ENCODE measurements around the gene RPL36.
"Not testable (repeated sequence)": the region's sequence is repeated elsewhere in the genome, so short reads cannot be mapped to it uniquely, and the experiment has no call there.

Gene RPL36

GRCh38 chr19:5676105-5676771, 13.9 kb upstream of the RPL36 start:
- DNase-seq: no peak

GRCh38 chr19:5676772-5677105, 13.4 kb upstream of the RPL36 start:
- DNase-seq: no peak

GRCh38 chr19:5677136-5677535, 13.0 kb upstream of the RPL36 start:
- DNase-seq: no peak

- no peak for DNase-seq
Observed at GRCh38 chr19:5677580-5677979, 12.5 kb upstream of the RPL36 start.

GRCh38 chr19:5678071-5678718, 11.9 kb upstream of the RPL36 start:
- DNase-seq: no peak

- no peak for DNase-seq
Observed at GRCh38 chr19:5679289-5680083, 10.6 kb upstream of the RPL36 start.

- DNase-seq: no peak
Observed at GRCh38 chr19:5680084-5680436, 10.0 kb upstream of the RPL36 start.

- peak; percentile 100 for DNase-seq
Observed at GRCh38 chr19:5680437-5681368, 9.4 kb upstream of the RPL36 start, which contains the start of the genes HSD11B1L and MICOS13. HSD11B1L (plus strand) TSS chr19:5681027; CDS start chr19:5684833, 3,806 bp downstream. MICOS13 (minus strand) TSS chr19:5680516; CDS start chr19:5680486, 30 bp downstream.

- DNase-seq: no peak
Observed at GRCh38 chr19:5681391-5682106, 8.5 kb upstream of the RPL36 start.

GRCh38 chr19:5682107-5682482, 8.0 kb upstream of the RPL36 start:
- DNase-seq: no peak

GRCh38 chr19:5683177-5683886, 6.8 kb upstream of the RPL36 start:
- DNase-seq: no peak

GRCh38 chr19:5684694-5685430, 5.2 kb upstream of the RPL36 start:
- no peak for DNase-seq

- no peak for DNase-seq
Observed at GRCh38 chr19:5686326-5686646, 3.8 kb upstream of the RPL36 start.

GRCh38 chr19:5686647-5687359, 3.3 kb upstream of the RPL36 start:
- peak; percentile 98 for DNase-seq

GRCh38 chr19:5687360-5688198, 2.5 kb upstream of the RPL36 start:
- no peak for DNase-seq

- DNase-seq: not testable (repeated sequence)
Observed at GRCh38 chr19:5688262-5688881, 1.7 kb upstream of the RPL36 start.

- peak; percentile 48 for DNase-seq
Observed at GRCh38 chr19:5690955-5691821, 1.1 kb downstream of the RPL36 start.
